PC-9 (cell line): ENCODE results near the gene RNF11.

Experiments
- EZH2 ChIP-seq: fragments of 200-600 bp; sonication (generic); IDR thresholded peaks from 2 replicates; pipeline ENCODE4 v1.8.0; 2017; ENCODE audit warnings: antibody characterized with exemption, low read depth
- TF ChIP-seq, protein P1 (sequence below): fragments of 200-600 bp; sonication (generic); conservative IDR thresholded peaks from 2 replicates; pipeline ENCODE4 v1.6.1; 2017; ENCODE audit warnings: mixed run types, antibody characterized with exemption, mild to moderate bottlenecking, moderate library complexity

GRCh38 chr1:51313961-51314777 lies 78.1 kb downstream of the RNF11 start:
- TF ChIP-seq, protein P1, sequence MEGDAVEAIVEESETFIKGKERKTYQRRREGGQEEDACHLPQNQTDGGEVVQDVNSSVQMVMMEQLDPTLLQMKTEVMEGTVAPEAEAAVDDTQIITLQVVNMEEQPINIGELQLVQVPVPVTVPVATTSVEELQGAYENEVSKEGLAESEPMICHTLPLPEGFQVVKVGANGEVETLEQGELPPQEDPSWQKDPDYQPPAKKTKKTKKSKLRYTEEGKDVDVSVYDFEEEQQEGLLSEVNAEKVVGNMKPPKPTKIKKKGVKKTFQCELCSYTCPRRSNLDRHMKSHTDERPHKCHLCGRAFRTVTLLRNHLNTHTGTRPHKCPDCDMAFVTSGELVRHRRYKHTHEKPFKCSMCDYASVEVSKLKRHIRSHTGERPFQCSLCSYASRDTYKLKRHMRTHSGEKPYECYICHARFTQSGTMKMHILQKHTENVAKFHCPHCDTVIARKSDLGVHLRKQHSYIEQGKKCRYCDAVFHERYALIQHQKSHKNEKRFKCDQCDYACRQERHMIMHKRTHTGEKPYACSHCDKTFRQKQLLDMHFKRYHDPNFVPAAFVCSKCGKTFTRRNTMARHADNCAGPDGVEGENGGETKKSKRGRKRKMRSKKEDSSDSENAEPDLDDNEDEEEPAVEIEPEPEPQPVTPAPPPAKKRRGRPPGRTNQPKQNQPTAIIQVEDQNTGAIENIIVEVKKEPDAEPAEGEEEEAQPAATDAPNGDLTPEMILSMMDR: no peak
- no peak for TF ChIP-seq EZH2
